IMR-90 (cell line): ENCODE data around the gene ACAD9. TPM values are rescaled to one million over a fixed set of nuclear protein-coding genes. Genes with fewer than 3 reads are reported as not detected.

Experiments used
- ATAC-seq: fragments of 200-7000 bp; cut with Tn5 transposase; 2 replicates; pipeline ENCODE4 v1.9.1; 2020; ENCODE audit warnings: low read depth, mild to moderate bottlenecking, moderate library complexity
- BruUV-seq: library from RNA; stranded (reverse); fragments of 400-500 nt; replicated peaks from 2 replicates; lab custom pipeline; 2021; lab: Mats Ljungman, UMichigan
- CTCF ChIA-PET: fragments of 300-600 bp; formaldehyde crosslinking; extraction: SDS; loops from one replicate; lab custom pipeline; 2021; ENCODE audit warnings: antibody characterized with exemption; lab: Yijun Ruan, JAX
- POLR2A ChIA-PET: fragments of 300-600 bp; sonication (Branson Sonifier 250); formaldehyde crosslinking; loops from one replicate; lab custom pipeline; 2022; ENCODE audit warnings: antibody characterized with exemption; ENCODE audit not compliant: unreplicated experiment; lab: Charles Lee
- DNase-seq: peaks from one replicate; pipeline ENCODE4 v3.0.0; 2013
- H2AFZ ChIP-seq: replicated peaks from 2 replicates; pipeline ENCODE3; 2013; ENCODE audit warnings: low read length, mild to moderate bottlenecking; ENCODE audit not compliant: poor library complexity
- H2AK5ac ChIP-seq: 2 replicates; pipeline ENCODE4 v1.6.1; 2013; ENCODE audit warnings: low read depth, low read length, inconsistent platforms
- H2AK9ac ChIP-seq: replicated peaks from 2 replicates; pipeline ENCODE3; 2013; ENCODE audit warnings: mild to moderate bottlenecking, low read depth, low read length, moderate library complexity; ENCODE audit not compliant: poor library complexity
- H2BK120ac ChIP-seq: 2 replicates; pipeline ENCODE4 v1.6.1; 2013; ENCODE audit warnings: low read depth, low read length, inconsistent platforms
- H2BK15ac ChIP-seq: 3 replicates; pipeline ENCODE4 v1.6.1; 2013; ENCODE audit warnings: low read depth, low read length, inconsistent platforms
- H2BK20ac ChIP-seq: 2 replicates; pipeline ENCODE4 v1.6.1; 2013; ENCODE audit warnings: low read depth, mild to moderate bottlenecking, inconsistent platforms, low read length, moderate library complexity
- H2BK5ac ChIP-seq: 2 replicates; pipeline ENCODE4 v1.6.1; 2013; ENCODE audit warnings: mild to moderate bottlenecking, low read depth, low read length, inconsistent platforms; ENCODE audit not compliant: poor library complexity, severe bottlenecking
- H3K14ac ChIP-seq: replicated peaks from 2 replicates; pipeline ENCODE4 v1.6.1; 2013; ENCODE audit warnings: low read depth, low read length, inconsistent platforms
- H3K18ac ChIP-seq: 2 replicates; pipeline ENCODE4 v1.6.1; 2013; ENCODE audit warnings: low read depth, low read length, control low read depth
- H3K23ac ChIP-seq: 2 replicates; pipeline ENCODE4 v1.6.1; 2013; ENCODE audit warnings: low read depth, low read length, inconsistent platforms
- H3K27ac ChIP-seq: 2 replicates; pipeline ENCODE4 v1.5.1; 2013; ENCODE audit warnings: mild to moderate bottlenecking, control low read depth, low read length; ENCODE audit not compliant: insufficient read depth
- H3K27me3 ChIP-seq: 2 replicates; pipeline ENCODE4 v1.6.1; 2013; ENCODE audit warnings: low read length; ENCODE audit not compliant: control insufficient read depth, insufficient read depth
- H3K36me3 ChIP-seq: 2 replicates; pipeline ENCODE4 v1.6.1; 2013; ENCODE audit warnings: low read length, mixed read lengths; ENCODE audit not compliant: control insufficient read depth, insufficient read depth
- H3K4ac ChIP-seq: 2 replicates; pipeline ENCODE4 v1.6.1; 2013; ENCODE audit warnings: low read depth, low read length, inconsistent platforms
- H3K4me1 ChIP-seq: 2 replicates; pipeline ENCODE4 v1.6.1; 2013; ENCODE audit warnings: low read length, mixed read lengths; ENCODE audit not compliant: control insufficient read depth, insufficient read depth
- H3K4me2 ChIP-seq: 2 replicates; pipeline ENCODE4 v1.6.1; 2013; ENCODE audit warnings: low read depth, mild to moderate bottlenecking, control low read depth, low read length, moderate library complexity
- H3K4me3 ChIP-seq: 2 replicates; pipeline ENCODE4 v1.5.1; 2013; ENCODE audit warnings: low read depth, mild to moderate bottlenecking, control low read depth, low read length, moderate library complexity; ENCODE audit not compliant: insufficient read depth
- H3K56ac ChIP-seq: 2 replicates; pipeline ENCODE4 v1.6.1; 2013; ENCODE audit warnings: low read length, inconsistent platforms; ENCODE audit not compliant: insufficient read depth; ENCODE audit errors: extremely low read depth
- H3K79me1 ChIP-seq, 2 experiments: 2 replicates each; pipeline ENCODE4 v1.6.1; 2013; ENCODE audit warnings: low read length in 2 of 2, inconsistent platforms in 1 of 2, low read depth in 1 of 2
- H3K9ac ChIP-seq: 2 replicates; pipeline ENCODE4 v1.6.1; 2013; ENCODE audit warnings: low read depth, low read length, control low read depth
- H3K9me1 ChIP-seq: 2 replicates; pipeline ENCODE4 v1.6.1; 2013; ENCODE audit warnings: low read length, inconsistent platforms; ENCODE audit not compliant: insufficient read depth
- H3K9me3 ChIP-seq: 2 replicates; pipeline ENCODE4 v1.6.1; 2013; ENCODE audit warnings: low read length; ENCODE audit not compliant: control insufficient read depth, insufficient read depth
- H4K20me1 ChIP-seq: 2 replicates; pipeline ENCODE4 v1.6.1; 2013; ENCODE audit warnings: low read length, inconsistent platforms; ENCODE audit not compliant: insufficient read depth
- H4K5ac ChIP-seq: 2 replicates; pipeline ENCODE4 v1.6.1; 2013; ENCODE audit warnings: mild to moderate bottlenecking, low read depth, low read length, control low read depth
- H4K8ac ChIP-seq, 2 experiments: 2 replicates each; pipeline ENCODE4 v1.6.1; 2013; ENCODE audit warnings: low read depth in 2 of 2, low read length in 2 of 2, control low read depth in 1 of 2, inconsistent platforms in 1 of 2
- H4K91ac ChIP-seq: 2 replicates; pipeline ENCODE4 v1.6.1; 2013; ENCODE audit warnings: low read depth, low read length, inconsistent platforms; ENCODE audit not compliant: insufficient read depth
- BHLHE40 ChIP-seq: fragments of 150-350 bp; IDR thresholded peaks from 2 replicates; pipeline ENCODE4 v1.6.1; 2016; ENCODE audit warnings: mild to moderate bottlenecking, low read depth, low read length
- CEBPB ChIP-seq: IDR thresholded peaks from 2 replicates; pipeline ENCODE4 v1.6.1; 2012; ENCODE audit warnings: low read depth, low read length, improper control_type of control experiment
- CHD1 ChIP-seq: IDR thresholded peaks from 2 replicates; pipeline ENCODE4 v1.6.1; 2012; ENCODE audit warnings: low read depth, low read length, improper control_type of control experiment
- CTCF ChIP-seq: conservative IDR thresholded peaks from 2 replicates; pipeline ENCODE4 v1.5.1; 2012; ENCODE audit warnings: mild to moderate bottlenecking, low read depth, low read length, improper control_type of control experiment
- FOS ChIP-seq: fragments of 150-350 bp; IDR thresholded peaks from 2 replicates; pipeline ENCODE4 v1.6.1; 2016; ENCODE audit warnings: low read depth, low read length
- MAZ ChIP-seq: IDR thresholded peaks from 2 replicates; pipeline ENCODE4 v1.6.1; 2012; ENCODE audit warnings: low read depth, mild to moderate bottlenecking, low read length, improper control_type of control experiment, moderate library complexity, borderline replicate concordance
- MXI1 ChIP-seq: IDR thresholded peaks from 2 replicates; pipeline ENCODE4 v1.6.1; 2012; ENCODE audit warnings: low read depth, mild to moderate bottlenecking, low read length, moderate library complexity, borderline replicate concordance
- NFE2L2 ChIP-seq: fragments of 150-350 bp; IDR thresholded peaks from 2 replicates; pipeline ENCODE4 v1.6.1; 2016; ENCODE audit warnings: low read depth, mild to moderate bottlenecking, low read length
- POLR2A ChIP-seq: IDR thresholded peaks from 2 replicates; pipeline ENCODE4 v1.6.1; 2012; ENCODE audit warnings: mild to moderate bottlenecking, low read depth, low read length
- RAD21 ChIP-seq: IDR thresholded peaks from 2 replicates; pipeline ENCODE4 v1.6.1; 2012; ENCODE audit warnings: low read length, improper control_type of control experiment
- RCOR1 ChIP-seq: IDR thresholded peaks from 2 replicates; pipeline ENCODE4 v1.6.1; 2012; ENCODE audit warnings: mild to moderate bottlenecking, low read length, improper control_type of control experiment; ENCODE audit not compliant: insufficient replicate concordance
- SMC3 ChIP-seq: fragments of 150-350 bp; IDR thresholded peaks from 2 replicates; pipeline ENCODE4 v1.6.1; 2016; ENCODE audit warnings: low read depth, mild to moderate bottlenecking, antibody characterized with exemption, low read length, moderate library complexity
- USF2 ChIP-seq: fragments of 150-350 bp; IDR thresholded peaks from 2 replicates; pipeline ENCODE4 v1.6.1; 2017; ENCODE audit warnings: mild to moderate bottlenecking, antibody characterized with exemption, low read length, low read depth
- WGBS, 2 experiments: methylation state at CpG; one replicate each; pipeline versions ENCODE4 v1.1.5 to v1.1.7; 2013; ENCODE audit warnings: missing lambda C conversion rate in 2 of 2; ENCODE audit not compliant: insufficient read length in 1 of 2; ENCODE audit errors: extremely low coverage in 2 of 2; 5-methylcytosine and 5-hydroxymethylcytosine counted together
- dilution Hi-C: fragments of 300-500 bp; cut with HindIII; formaldehyde crosslinking; loops from one replicate; pipeline ENCODE4 v1.14.3; 2018; ENCODE audit warnings: low sequenced_read_pairs; ENCODE audit not compliant: unreplicated experiment
- in situ Hi-C: fragments of 300-500 bp; cut with MboI; formaldehyde crosslinking; loops from 3 replicates; pipeline ENCODE4 v1.14.3; 2019; ENCODE audit warnings: low sequenced_read_pairs, inconsistent platforms, mixed read lengths
- intact Hi-C: fragments of 100-400 bp; cut with micrococcal nuclease; formaldehyde crosslinking; loops from 2 replicates; pipeline ENCODE4 v1.10.0; 2022
- polyA plus RNA-seq, 3 experiments: library from polyadenylated mRNA; depleted of rRNA; stranded (reverse); fragments of >200 nt; gene quantifications; 2 replicates each; pipeline ENCODE4 v1.2.3, GENCODE V29; 2012; ENCODE audit warnings: low replicate concordance in 1 of 3
- total RNA-seq: library from RNA; depleted of rRNA; stranded (reverse); fragments of >200 nt; gene quantifications from 2 replicates; pipeline ENCODE4 v1.2.3, GENCODE V29; 2012
- TF ChIP-seq, protein P1 (sequence below): fragments of 150-350 bp; IDR thresholded peaks from 2 replicates; pipeline ENCODE4 v1.6.1; 2016; ENCODE audit warnings: low read depth, mild to moderate bottlenecking, low read length, moderate library complexity, borderline replicate concordance

Gene ACAD9
- total and polyA plus RNA-seq, 2 of the 4 experiments (the other 2 are of a cell fraction), result 31.2 to 41.3 TPM

DNA sequence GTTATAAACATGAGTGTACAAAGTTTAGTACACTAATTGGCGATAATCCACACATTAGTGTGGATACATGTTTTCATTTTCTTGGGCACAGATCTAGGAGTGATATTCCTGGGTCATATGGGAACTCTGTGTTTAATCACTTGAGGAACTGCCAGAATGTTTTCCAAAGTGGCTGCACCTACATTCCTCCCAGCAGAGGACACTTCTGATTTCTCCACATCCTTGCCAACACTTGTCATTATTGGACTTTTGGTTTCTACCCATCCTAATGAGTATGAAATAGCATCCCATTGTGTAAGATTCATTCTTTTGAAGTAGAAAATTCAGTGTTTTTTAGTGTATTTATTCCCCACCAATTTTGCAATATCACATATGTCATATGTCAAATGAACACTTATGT is 60.8 kb downstream of the ACAD9 start:
- H4K8ac ChIP-seq, result no peak overlapping the region
- H3K4me3 ChIP-seq, result no peak overlapping the region
- dilution Hi-C loops (no loop called here), intact Hi-C loops (no loop called here), in situ Hi-C loops (no loop called here)
- ChIA-PET CTCF (no interaction called here), POLR2A (no interaction called here)
- no peaks in the 10 kb centered on the region for H3K4me1 ChIP-seq
- no peak overlapping the region for H2BK20ac ChIP-seq
- H3K56ac ChIP-seq, result no peak overlapping the region
- H4K5ac ChIP-seq, result no peak overlapping the region
- no peak overlapping the region for H4K91ac ChIP-seq
- no peak for ATAC-seq
- no TSS peak for BruUV-seq
- no peak overlapping the region for H3K4ac ChIP-seq
- no peak overlapping the region for H2BK5ac ChIP-seq
- H3K36me3 ChIP-seq, result no peaks in the 10 kb centered on the region
- no peak overlapping the region for H3K9ac ChIP-seq
- no CpG with 5 or more reads among the region's 1 CpG for WGBS, 2 experiments
- no peaks in the 10 kb centered on the region for H3K9me3 ChIP-seq
- no peak overlapping the region for H3K4me2 ChIP-seq
- no peak for DNase-seq
- H3K18ac ChIP-seq, result no peak overlapping the region
- no peak overlapping the region for H2AK9ac ChIP-seq
- no peaks in the 10 kb centered on the region for H3K79me1 ChIP-seq
- no peak overlapping the region for H2BK120ac ChIP-seq
- H2BK15ac ChIP-seq, result no peak overlapping the region
- peaks cover 36% of the 10 kb centered on the region for H3K27me3 ChIP-seq
- H2AK5ac ChIP-seq, result no peak overlapping the region
- H3K23ac ChIP-seq, result no peak overlapping the region
- no peaks in the 10 kb centered on the region; the same call in 1 of the 2 replicates for H4K20me1 ChIP-seq
- no peaks in the 10 kb centered on the region for H3K9me1 ChIP-seq
- H3K27ac ChIP-seq, result no peak overlapping the region
- H2AFZ ChIP-seq, result no peak overlapping the region
- H3K14ac ChIP-seq, result no peak overlapping the region
- no peak for TF ChIP-seq MXI1
- TF ChIP-seq CEBPB, result no peak
- no peak for TF ChIP-seq CTCF
- TF ChIP-seq USF2, result no peak
- TF ChIP-seq RCOR1, result no peak
- TF ChIP-seq BHLHE40, result no peak
- TF ChIP-seq, protein P1, sequence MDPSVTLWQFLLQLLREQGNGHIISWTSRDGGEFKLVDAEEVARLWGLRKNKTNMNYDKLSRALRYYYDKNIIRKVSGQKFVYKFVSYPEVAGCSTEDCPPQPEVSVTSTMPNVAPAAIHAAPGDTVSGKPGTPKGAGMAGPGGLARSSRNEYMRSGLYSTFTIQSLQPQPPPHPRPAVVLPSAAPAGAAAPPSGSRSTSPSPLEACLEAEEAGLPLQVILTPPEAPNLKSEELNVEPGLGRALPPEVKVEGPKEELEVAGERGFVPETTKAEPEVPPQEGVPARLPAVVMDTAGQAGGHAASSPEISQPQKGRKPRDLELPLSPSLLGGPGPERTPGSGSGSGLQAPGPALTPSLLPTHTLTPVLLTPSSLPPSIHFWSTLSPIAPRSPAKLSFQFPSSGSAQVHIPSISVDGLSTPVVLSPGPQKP, result no peak
- no peak for TF ChIP-seq FOS
- no peak for TF ChIP-seq NFE2L2
- no peak for TF ChIP-seq CHD1
- no peak for TF ChIP-seq SMC3
- TF ChIP-seq RAD21, result no peak
- TF ChIP-seq POLR2A, result no peak
- TF ChIP-seq MAZ, result no peak
